ENCODE data around the gene NCS1. TPM values are rescaled to one million over a fixed set of nuclear protein-coding genes. Genes with fewer than 3 reads are reported as not detected.

Gene NCS1
- not detected for polyA plus RNA-seq (2012; ENCODE audit: missing spikeins)

DNA sequence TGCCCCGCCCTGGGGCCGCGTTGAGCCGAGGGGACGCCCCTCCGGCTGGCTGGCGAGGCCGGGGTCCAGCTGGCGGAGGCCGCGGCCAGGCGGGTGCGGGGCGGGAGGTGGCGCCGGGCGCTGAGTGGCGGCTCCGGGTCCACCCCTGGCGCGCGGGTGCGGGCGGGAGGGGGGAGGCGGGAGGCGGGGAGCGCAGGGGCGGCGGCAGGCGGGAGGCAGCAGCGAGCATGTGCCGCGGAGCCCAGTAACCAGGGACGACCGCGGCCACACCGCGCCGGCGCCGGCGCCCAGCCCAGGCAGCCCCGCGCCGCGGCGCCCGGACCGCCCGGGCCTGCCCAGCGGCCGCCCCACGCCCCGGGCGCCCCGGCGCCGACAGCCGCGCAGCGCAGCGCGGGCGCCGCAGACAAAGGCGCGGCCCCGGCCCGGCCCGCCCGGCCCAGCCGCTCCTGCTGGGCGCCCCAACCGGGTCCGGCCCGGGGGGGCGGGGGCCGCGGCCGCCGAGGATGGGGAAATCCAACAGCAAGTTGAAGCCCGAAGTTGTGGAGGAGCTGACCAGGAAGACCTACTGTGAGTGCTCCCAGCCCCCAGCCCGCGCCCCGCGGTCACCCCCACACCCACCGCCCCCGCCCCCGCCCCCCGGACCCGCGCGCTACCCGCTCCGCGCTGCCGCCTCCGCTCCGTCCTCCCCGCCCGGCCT lies at the start of gene NCS1:
Gene NCS1 (plus strand): TSS at position 244 of the 697 bp plus-strand sequence. CDS start 260 bp downstream, at position 504.
- TF ChIP-seq POLR2AphosphoS5 (IDR thresholded peaks at IDR 0.05; ENCODE audit: low read depth, low read length): no peak
- no peak for TF ChIP-seq TAF1 (IDR thresholded peaks at IDR 0.05; ENCODE audit: borderline replicate concordance, low read depth, low read length)
- DNase-seq (ENCODE audit: insufficient read length) (no peak), FAIRE-seq (no peak)

DNA sequence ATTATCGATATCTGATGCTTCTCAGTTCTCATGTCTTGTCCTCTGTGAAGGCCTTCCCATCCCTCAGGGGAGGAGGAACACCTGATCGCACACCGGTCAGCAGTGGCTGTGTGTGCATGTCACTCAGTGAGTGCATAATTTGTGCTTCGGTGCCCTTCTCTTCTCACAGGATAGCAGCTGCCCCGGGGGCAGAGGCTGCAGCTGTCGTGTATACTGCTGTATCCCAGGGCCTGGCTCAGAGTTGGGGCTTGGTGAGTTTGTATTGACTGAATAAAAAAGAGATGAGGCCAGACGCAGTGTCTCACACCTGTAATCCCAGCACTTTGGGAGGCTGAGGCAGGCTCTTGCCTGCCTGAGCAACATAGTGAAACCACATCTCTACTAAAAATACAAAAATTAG lies 49.7 kb upstream of the NCS1 start:
- no peak for DNase-seq (ENCODE audit: insufficient read length)
- TF ChIP-seq POLR2A (IDR thresholded peaks at IDR 0.05; ENCODE audit: low read depth, low read length) (no peak), TAF1 (IDR thresholded peaks at IDR 0.05; ENCODE audit: borderline replicate concordance, low read depth, low read length) (no peak), POLR2AphosphoS5 (IDR thresholded peaks at IDR 0.05; ENCODE audit: low read depth, low read length) (no peak)
- no peak for FAIRE-seq

GRCh38 chr9:130124085-130124860 lies 47.9 kb upstream of the NCS1 start:
- FAIRE-seq (no peak), DNase-seq (ENCODE audit: insufficient read length) (no peak)
- TF ChIP-seq POLR2A (IDR thresholded peaks at IDR 0.05; ENCODE audit: low read depth, low read length) (no peak), TAF1 (IDR thresholded peaks at IDR 0.05; ENCODE audit: borderline replicate concordance, low read depth, low read length) (no peak), POLR2AphosphoS5 (IDR thresholded peaks at IDR 0.05; ENCODE audit: low read depth, low read length) (no peak)

- FAIRE-seq: no peak
- TF ChIP-seq POLR2AphosphoS5 (IDR thresholded peaks at IDR 0.05; ENCODE audit: low read depth, low read length): no peak
- no peak for TF ChIP-seq POLR2A (IDR thresholded peaks at IDR 0.05; ENCODE audit: low read depth, low read length)
- no peak for TF ChIP-seq TAF1 (IDR thresholded peaks at IDR 0.05; ENCODE audit: borderline replicate concordance, low read depth, low read length)
These were observed 45.3 kb upstream of the NCS1 start for GRCh38 chr9:130126721-130127433.

DNA sequence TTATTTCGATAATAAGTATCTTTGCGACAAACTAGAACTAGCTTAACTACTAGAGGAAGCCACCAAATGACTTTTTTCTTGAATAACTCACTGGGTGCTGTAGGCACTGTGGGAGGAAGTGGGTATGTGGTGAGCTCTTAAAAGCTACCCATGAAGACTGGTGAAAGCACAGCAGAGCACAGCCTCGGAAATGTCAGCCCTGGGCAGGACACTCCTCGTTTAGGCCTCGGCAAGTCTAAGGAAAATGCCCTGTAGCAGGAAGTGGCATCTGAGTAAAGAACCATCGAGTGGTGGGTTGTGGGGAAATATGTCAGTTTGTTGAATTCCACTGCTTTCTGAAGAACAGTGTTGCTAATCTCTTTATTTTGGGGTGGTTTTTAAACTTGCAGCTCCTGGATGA lies 44.0 kb upstream of the NCS1 start:
- peak; percentile 83 for FAIRE-seq

More at GRCh38 chr9:130126721-130127433, 45.3 kb upstream of the NCS1 start:
- DNase-seq (ENCODE audit: insufficient read length): no peak

GRCh38 chr9:130128733-130129431 lies 43.3 kb upstream of the NCS1 start:
- FAIRE-seq: no peak
- TF ChIP-seq TAF1 (IDR thresholded peaks at IDR 0.05; ENCODE audit: borderline replicate concordance, low read depth, low read length) (no peak), POLR2AphosphoS5 (IDR thresholded peaks at IDR 0.05; ENCODE audit: low read depth, low read length) (no peak), POLR2A (IDR thresholded peaks at IDR 0.05; ENCODE audit: low read depth, low read length) (no peak; the same call in 1 of the 2 replicates)
- no peak for DNase-seq (ENCODE audit: insufficient read length)

More for the DNA sequence above, 44.0 kb upstream of the NCS1 start:
- TF ChIP-seq POLR2AphosphoS5 (IDR thresholded peaks at IDR 0.05; ENCODE audit: low read depth, low read length): no peak
- no peak for TF ChIP-seq TAF1 (IDR thresholded peaks at IDR 0.05; ENCODE audit: borderline replicate concordance, low read depth, low read length)
- peak; percentile 49; the same call in 1 of the 2 replicates for TF ChIP-seq POLR2A (IDR thresholded peaks at IDR 0.05; ENCODE audit: low read depth, low read length)
- DNase-seq (ENCODE audit: insufficient read length): no peak

GRCh38 chr9:130129432-130130061 lies 42.7 kb upstream of the NCS1 start:
- DNase-seq (ENCODE audit: insufficient read length) (no peak), FAIRE-seq (peak; percentile 87)
- TF ChIP-seq TAF1 (IDR thresholded peaks at IDR 0.05; ENCODE audit: borderline replicate concordance, low read depth, low read length): no peak

- FAIRE-seq (no peak), DNase-seq (ENCODE audit: insufficient read length) (no peak)
- TF ChIP-seq POLR2AphosphoS5 (IDR thresholded peaks at IDR 0.05; ENCODE audit: low read depth, low read length) (no peak), TAF1 (IDR thresholded peaks at IDR 0.05; ENCODE audit: borderline replicate concordance, low read depth, low read length) (no peak), POLR2A (IDR thresholded peaks at IDR 0.05; ENCODE audit: low read depth, low read length) (no peak)
These were observed 39.5 kb upstream of the NCS1 start for GRCh38 chr9:130132746-130133145.

DNA sequence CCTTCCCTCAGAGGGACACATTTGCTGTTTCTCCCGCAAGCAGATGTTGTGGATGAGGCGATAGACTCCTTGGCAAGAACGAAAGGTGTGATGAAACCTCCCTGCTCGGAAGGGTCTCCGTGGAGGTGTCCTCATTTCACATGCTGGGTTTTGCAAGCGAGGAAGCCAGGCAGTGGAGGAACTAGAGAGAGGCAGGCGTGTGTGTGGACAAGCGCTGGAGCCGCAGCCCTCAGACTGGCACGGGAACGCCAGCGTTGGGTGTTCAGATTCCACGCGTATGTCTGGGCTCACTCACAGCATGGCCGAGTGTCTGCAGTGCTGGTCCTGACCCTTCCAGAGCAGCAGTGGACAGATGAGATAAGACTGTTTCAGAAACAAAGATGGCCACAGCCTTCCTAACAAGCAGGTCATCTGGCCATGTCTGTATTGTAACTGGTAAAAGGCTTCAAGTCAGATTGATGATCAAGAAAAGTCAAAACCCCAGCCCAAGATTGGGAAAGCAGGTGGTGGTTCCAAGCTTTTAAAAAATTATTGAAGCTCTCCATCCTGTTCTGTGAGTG lies 35.0 kb upstream of the NCS1 start:
- no peak for TF ChIP-seq POLR2AphosphoS5 (IDR thresholded peaks at IDR 0.05; ENCODE audit: low read depth, low read length)
- DNase-seq (ENCODE audit: insufficient read length) (no peak), FAIRE-seq (no peak)

GRCh38 chr9:130137641-130138081 lies 34.5 kb upstream of the NCS1 start:
- FAIRE-seq: no peak

More at GRCh38 chr9:130137641-130138081, 34.5 kb upstream of the NCS1 start:
- TF ChIP-seq POLR2A (IDR thresholded peaks at IDR 0.05; ENCODE audit: low read depth, low read length) (no peak), TAF1 (IDR thresholded peaks at IDR 0.05; ENCODE audit: borderline replicate concordance, low read depth, low read length) (no peak), POLR2AphosphoS5 (IDR thresholded peaks at IDR 0.05; ENCODE audit: low read depth, low read length) (no peak)
- no peak for DNase-seq (ENCODE audit: insufficient read length)

All from GM12892 (cell line).